K562 (cell line): ENCODE data around the gene ACSL3. TPM values are rescaled to one million over a fixed set of nuclear protein-coding genes. Genes with fewer than 3 reads are reported as not detected.

Experiments used
- ATAC-seq: fragments of 200-7000 bp; cut with Tn5 transposase; 3 replicates; pipeline ENCODE4 v1.9.1; 2020; ENCODE audit warnings: moderate library complexity
- BruUV-seq: library from RNA; stranded (reverse); fragments of 400-500 nt; replicated peaks from 2 replicates; lab custom pipeline; 2021; lab: Mats Ljungman, UMichigan
- CTCF ChIA-PET: fragments of 300-600 bp; formaldehyde crosslinking; extraction: SDS; loops from one replicate; lab custom pipeline; 2021; ENCODE audit warnings: low intra/inter-chr PET ratio; lab: Yijun Ruan, JAX
- POLR2A ChIA-PET: fragments of 300-600, 350-650 bp; sonication (Branson Sonifier 250); formaldehyde crosslinking; extraction: SDS; loops from one replicate; lab custom pipeline; 2021; ENCODE audit warnings: antibody characterized with exemption, inconsistent platforms; lab: Yijun Ruan, JAX
- DNase-seq, 4 experiments: peaks; one replicate each; pipeline versions ENCODE4 v3.0.0 to v3.0.0-alpha.2; 2011 to 2018; ENCODE audit warnings: low spot score in 3 of 4, mixed read lengths in 3 of 4; ENCODE audit errors: extremely low read depth in 1 of 4
- FAIRE-seq: peaks from 2 replicates; lab custom pipeline; 2011; peaks lifted over from hg19 to GRCh38; lab: Jason Lieb, UNC
- H2AFZ ChIP-seq: 2 replicates; pipeline ENCODE4 v1.6.0; 2011; ENCODE audit warnings: low read depth, low read length, control low read depth, inconsistent platforms
- H3K27ac ChIP-seq: fragments of 200-600 bp; 3 replicates; pipeline ENCODE4 v1.8.0; 2011; ENCODE audit warnings: low read depth, mild to moderate bottlenecking, control low read depth, inconsistent platforms, low read length, moderate library complexity, mixed read lengths; ENCODE audit errors: extremely low read depth
- H3K27me3 ChIP-seq, 2 experiments: fragments of 300-600 bp in 1 of 2; 2 replicates in 1 of 2; 3 replicates in 1 of 2; pipeline versions ENCODE4 v1.6.0 to v1.8.0; 2011; ENCODE audit warnings: inconsistent platforms in 2 of 2, low read length in 2 of 2, mild to moderate bottlenecking in 1 of 2, mixed read lengths in 1 of 2, moderate library complexity in 1 of 2; ENCODE audit not compliant: control insufficient read depth in 2 of 2, insufficient read depth in 2 of 2
- H3K36me3 ChIP-seq: fragments of 300-600 bp; 3 replicates; pipeline ENCODE4 v1.8.0; 2011; ENCODE audit warnings: mild to moderate bottlenecking, low read length, inconsistent platforms; ENCODE audit not compliant: control insufficient read depth, insufficient read depth
- H3K4me1 ChIP-seq, 2 experiments: fragments of 200-600 bp in 1 of 2; replicated peaks in 1 of 2; 2 replicates in 1 of 2; 3 replicates in 1 of 2; pipeline versions ENCODE4 v1.5.1 to v1.8.0; 2011; ENCODE audit warnings: inconsistent platforms in 2 of 2, low read length in 2 of 2, mild to moderate bottlenecking in 1 of 2, mixed read lengths in 1 of 2, moderate library complexity in 1 of 2; ENCODE audit not compliant: control insufficient read depth in 2 of 2, insufficient read depth in 2 of 2
- H3K4me2 ChIP-seq: 2 replicates; pipeline ENCODE4 v1.6.1; 2011; ENCODE audit warnings: low read length, control low read depth, inconsistent platforms, mixed read lengths; ENCODE audit not compliant: insufficient read depth
- H3K4me3 ChIP-seq: fragments of 200-600 bp; sonication (generic), shearing (Covaris generic); 2 replicates; pipeline ENCODE4 v1.5.1; 2016; ENCODE audit warnings: control low read depth, inconsistent platforms
- H3K79me2 ChIP-seq: fragments of 200-600 bp; 3 replicates; pipeline ENCODE4 v1.8.0; 2011; ENCODE audit warnings: low read length, inconsistent platforms; ENCODE audit not compliant: control insufficient read depth, insufficient read depth
- H3K9ac ChIP-seq, 2 experiments: 2 replicates each; pipeline versions ENCODE4 v1.6.0 to v1.6.1; 2011; ENCODE audit warnings: low read depth in 2 of 2, low read length in 2 of 2, control low read depth in 1 of 2, inconsistent platforms in 1 of 2, mild to moderate bottlenecking in 1 of 2, mixed read lengths in 1 of 2; ENCODE audit not compliant: insufficient read depth in 1 of 2
- H3K9me1 ChIP-seq: one replicate; pipeline ENCODE4 v1.6.0; 2011; ENCODE audit warnings: inconsistent platforms, mild to moderate bottlenecking, low read length, moderate library complexity; ENCODE audit not compliant: control insufficient read depth, insufficient read depth
- H3K9me3 ChIP-seq: replicated peaks from 2 replicates; pipeline ENCODE4 v1.5.1; 2011; ENCODE audit warnings: low read depth, low read length, inconsistent platforms; ENCODE audit not compliant: control insufficient read depth, insufficient read depth
- H4K20me1 ChIP-seq: replicated peaks from 2 replicates; pipeline ENCODE4 v1.6.1; 2011; ENCODE audit warnings: low read length, inconsistent platforms, mixed read lengths; ENCODE audit not compliant: control insufficient read depth, insufficient read depth
- E2F3 ChIP-seq: fragments of 250-450 bp; sonication (Bioruptor Pico); IDR thresholded peaks from 2 replicates; pipeline ENCODE4 v1.4.0; 2020; ENCODE audit warnings: mild to moderate bottlenecking
- JUNB ChIP-seq: fragments of 450-650 bp; formaldehyde crosslinking; conservative IDR thresholded peaks from 2 replicates; pipeline ENCODE4 v1.4.0; 2020; ENCODE audit warnings: mild to moderate bottlenecking
- NEUROD1 ChIP-seq: fragments of 150-350 bp; IDR thresholded peaks from 2 replicates; pipeline ENCODE4 v1.6.1; 2014; ENCODE audit warnings: borderline replicate concordance, low read length, low read depth; ENCODE audit not compliant: partially characterized antibody
- ZC3H8 ChIP-seq: fragments of 450-650 bp; IDR thresholded peaks from 2 replicates; pipeline ENCODE4 v1.6.1; 2017
- ZKSCAN3 ChIP-seq: fragments of 250-450 bp; sonication (Bioruptor Pico); IDR thresholded peaks from 2 replicates; pipeline ENCODE4 v1.4.0; 2020
- WGBS: fragments of 100-300 bp; shearing (Covaris generic); methylation state at CpG from one replicate; pipeline ENCODE4 v1.1.6; 2016; ENCODE audit warnings: low coverage, mixed read lengths; ENCODE audit not compliant: insufficient coverage; ENCODE audit errors: missing lambda C conversion rate; 5-methylcytosine and 5-hydroxymethylcytosine counted together
- in situ Hi-C: fragments of 300-500 bp; cut with MboI; formaldehyde crosslinking; loops from 4 replicates; pipeline ENCODE4 v1.15.0; 2018; ENCODE audit warnings: inconsistent platforms, mixed read lengths
- intact Hi-C: fragments of 100-400 bp; cut with micrococcal nuclease; formaldehyde crosslinking; loops from 2 replicates; pipeline ENCODE4 v1.14.2; 2022
- polyA plus RNA-seq, 8 experiments: library from polyadenylated mRNA; depleted of rRNA in 4 of 8; stranded (reverse) in 5 of 8; unstranded in 3 of 8; fragments of >200 nt; fragmentation: Nextera tagmentation in 2 of 8; fragmentation: Illumina TruSeq in 1 of 8; extraction: Ambion mirVana in 2 of 8; extraction: Trizol in 1 of 8; gene quantifications; 2 replicates each; pipeline versions ENCODE4 v1.2.1 to v1.2.3, GENCODE V29; 2011 to 2014; ENCODE audit warnings: inconsistent platforms in 1 of 8, missing spikeins in 1 of 8
- total RNA-seq, 7 experiments: library from RNA; depleted of rRNA in 6 of 7; stranded (reverse); fragments of >200 nt in 6 of 7; fragmentation: Illumina TruSeq in 2 of 7; extraction: Trizol in 2 of 7; gene quantifications; 2 replicates each; pipeline versions ENCODE4 v1.2.1 to v1.2.3, GENCODE V29; 2011 to 2021; ENCODE audit warnings: low replicate concordance in 1 of 7
- TF ChIP-seq, protein P1 (sequence below): fragments of 250-450 bp; sonication (Bioruptor Pico); IDR thresholded peaks from 2 replicates; pipeline ENCODE4 v1.4.0; 2020; ENCODE audit warnings: borderline replicate concordance
- TF ChIP-seq, protein P2 (sequence below): fragments of 250-450 bp; sonication (Bioruptor Pico); IDR thresholded peaks from 2 replicates; pipeline ENCODE4 v1.5.1; 2021; ENCODE audit warnings: mild to moderate bottlenecking
- TF ChIP-seq, protein P3 (sequence below), 3 experiments: fragments of 200-800 bp in 1 of 3; fragments of 250-450 bp in 1 of 3; fragments of 450-650 bp in 1 of 3; sonication (Bioruptor Pico) in 1 of 3; sonication (Bioruptor generic) in 1 of 3; formaldehyde crosslinking in 1 of 3; IDR thresholded peaks; 2 replicates each; pipeline versions ENCODE4 v1.6.1 to v1.8.0; 2016 to 2022; ENCODE audit warnings: mild to moderate bottlenecking in 2 of 3, missing genetic modification characterization in 2 of 3, missing compliant biosample characterization in 1 of 3, moderate library complexity in 1 of 3
- TF ChIP-seq, protein P4 (sequence below): fragments of 200-400 bp; formaldehyde crosslinking; IDR thresholded peaks from 2 replicates; pipeline ENCODE4 v1.6.1; 2017; ENCODE audit warnings: mild to moderate bottlenecking, low read depth, low read length, moderate library complexity

ACSL3 gene
- total and polyA plus RNA-seq, 9 of the 15 experiments (the other 6 are each of a cell fraction or from before 2014, with no cell fraction given): 21.3 to 123 (median 85.2) TPM

DNA sequence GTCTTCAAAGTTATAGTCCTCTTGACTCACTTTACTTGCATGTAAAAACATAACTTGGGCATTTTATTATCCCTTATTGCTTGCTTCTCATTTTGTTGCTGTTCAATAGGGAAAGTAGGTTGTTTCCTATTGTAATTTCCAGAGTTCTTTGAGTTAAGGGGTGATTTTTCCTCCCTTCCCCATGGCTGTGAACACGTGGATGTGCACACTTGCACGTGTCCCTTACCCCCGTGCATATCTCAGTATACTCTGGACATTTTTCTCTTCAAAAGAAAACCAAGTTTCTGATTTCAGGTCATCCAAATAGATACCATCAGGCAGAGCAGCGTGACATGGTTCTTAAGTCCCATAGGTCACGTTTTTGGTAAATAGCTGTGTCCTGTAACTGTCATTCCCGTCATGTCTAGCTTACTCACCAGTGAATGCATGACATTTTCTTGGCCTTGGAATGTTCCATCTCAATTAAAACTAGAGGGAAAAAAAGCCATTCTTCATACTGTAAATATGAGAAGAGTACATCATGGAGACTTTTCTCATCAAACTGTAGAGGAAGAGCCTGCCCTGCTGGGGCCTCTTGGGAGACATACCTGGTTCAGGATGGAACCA lies 107.8 kb downstream of the ACSL3 start:
- H2AFZ ChIP-seq: no peak overlapping the region
- no peak for FAIRE-seq
- H3K4me3 ChIP-seq: no peak overlapping the region
- H3K4me1 ChIP-seq: no peaks in the 10 kb centered on the region
- no peak for DNase-seq
- H3K27ac ChIP-seq: no peak overlapping the region
- BruUV-seq: no TSS peak
- H3K9me3 ChIP-seq: no peaks in the 10 kb centered on the region
- no peak overlapping the region for H3K9ac ChIP-seq
- no peak for ATAC-seq
- WGBS: 7% methylated on average over 4 of the region's 6 CpGs
- H3K79me2 ChIP-seq: no peaks in the 10 kb centered on the region
- H3K4me2 ChIP-seq: no peak overlapping the region
- ChIA-PET CTCF (no interaction called here), POLR2A (interaction anchor here (0.7 kb wide), 1 partner anchor 125 kb away, joined by 3 read pairs; no protein-coding TSS in a partner anchor)
- intact Hi-C loops: no loop called here
- H3K27me3 ChIP-seq: peaks cover 0 to 4% of the 10 kb centered on the region in 2 experiments; a peak in 2 of 5 replicates
- no peaks in the 10 kb centered on the region for H3K36me3 ChIP-seq
- in situ Hi-C loops: loop anchor here (25.0 kb wide), 1 partner anchor 844 kb away; no protein-coding TSS in a partner anchor
- H4K20me1 ChIP-seq: no peaks in the 10 kb centered on the region
- TF ChIP-seq JUNB (CRISPR knock-in tag) (no peak), E2F3 (CRISPR knock-in tag) (no peak), ZKSCAN3 (CRISPR knock-in tag) (no peak), ZC3H8 (no peak), NEUROD1 (no peak)
- TF ChIP-seq, protein P1, sequence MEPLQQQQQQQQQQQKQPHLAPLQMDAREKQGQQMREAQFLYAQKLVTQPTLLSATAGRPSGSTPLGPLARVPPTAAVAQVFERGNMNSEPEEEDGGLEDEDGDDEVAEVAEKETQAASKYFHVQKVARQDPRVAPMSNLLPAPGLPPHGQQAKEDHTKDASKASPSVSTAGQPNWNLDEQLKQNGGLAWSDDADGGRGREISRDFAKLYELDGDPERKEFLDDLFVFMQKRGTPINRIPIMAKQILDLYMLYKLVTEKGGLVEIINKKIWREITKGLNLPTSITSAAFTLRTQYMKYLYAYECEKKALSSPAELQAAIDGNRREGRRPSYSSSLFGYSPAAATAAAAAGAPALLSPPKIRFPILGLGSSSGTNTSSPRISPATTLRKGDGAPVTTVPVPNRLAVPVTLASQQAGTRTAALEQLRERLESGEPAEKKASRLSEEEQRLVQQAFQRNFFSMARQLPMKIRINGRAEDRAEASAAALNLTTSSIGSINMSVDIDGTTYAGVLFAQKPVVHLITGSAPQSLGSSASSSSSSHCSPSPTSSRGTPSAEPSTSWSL (CRISPR knock-in tag): no peak
- TF ChIP-seq, protein P2, sequence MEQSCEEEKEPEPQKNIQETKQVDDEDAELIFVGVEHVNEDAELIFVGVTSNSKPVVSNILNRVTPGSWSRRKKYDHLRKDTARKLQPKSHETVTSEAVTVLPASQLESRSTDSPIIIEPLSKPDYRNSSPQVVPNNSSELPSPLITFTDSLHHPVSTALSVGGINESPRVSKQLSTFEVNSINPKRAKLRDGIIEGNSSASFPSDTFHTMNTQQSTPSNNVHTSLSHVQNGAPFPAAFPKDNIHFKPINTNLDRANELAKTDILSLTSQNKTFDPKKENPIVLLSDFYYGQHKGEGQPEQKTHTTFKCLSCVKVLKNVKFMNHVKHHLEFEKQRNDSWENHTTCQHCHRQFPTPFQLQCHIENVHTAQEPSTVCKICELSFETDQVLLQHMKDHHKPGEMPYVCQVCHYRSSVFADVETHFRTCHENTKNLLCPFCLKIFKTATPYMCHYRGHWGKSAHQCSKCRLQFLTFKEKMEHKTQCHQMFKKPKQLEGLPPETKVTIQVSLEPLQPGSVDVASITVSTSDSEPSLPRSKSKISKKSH (CRISPR knock-in tag): no peak
- TF ChIP-seq, protein P3, sequence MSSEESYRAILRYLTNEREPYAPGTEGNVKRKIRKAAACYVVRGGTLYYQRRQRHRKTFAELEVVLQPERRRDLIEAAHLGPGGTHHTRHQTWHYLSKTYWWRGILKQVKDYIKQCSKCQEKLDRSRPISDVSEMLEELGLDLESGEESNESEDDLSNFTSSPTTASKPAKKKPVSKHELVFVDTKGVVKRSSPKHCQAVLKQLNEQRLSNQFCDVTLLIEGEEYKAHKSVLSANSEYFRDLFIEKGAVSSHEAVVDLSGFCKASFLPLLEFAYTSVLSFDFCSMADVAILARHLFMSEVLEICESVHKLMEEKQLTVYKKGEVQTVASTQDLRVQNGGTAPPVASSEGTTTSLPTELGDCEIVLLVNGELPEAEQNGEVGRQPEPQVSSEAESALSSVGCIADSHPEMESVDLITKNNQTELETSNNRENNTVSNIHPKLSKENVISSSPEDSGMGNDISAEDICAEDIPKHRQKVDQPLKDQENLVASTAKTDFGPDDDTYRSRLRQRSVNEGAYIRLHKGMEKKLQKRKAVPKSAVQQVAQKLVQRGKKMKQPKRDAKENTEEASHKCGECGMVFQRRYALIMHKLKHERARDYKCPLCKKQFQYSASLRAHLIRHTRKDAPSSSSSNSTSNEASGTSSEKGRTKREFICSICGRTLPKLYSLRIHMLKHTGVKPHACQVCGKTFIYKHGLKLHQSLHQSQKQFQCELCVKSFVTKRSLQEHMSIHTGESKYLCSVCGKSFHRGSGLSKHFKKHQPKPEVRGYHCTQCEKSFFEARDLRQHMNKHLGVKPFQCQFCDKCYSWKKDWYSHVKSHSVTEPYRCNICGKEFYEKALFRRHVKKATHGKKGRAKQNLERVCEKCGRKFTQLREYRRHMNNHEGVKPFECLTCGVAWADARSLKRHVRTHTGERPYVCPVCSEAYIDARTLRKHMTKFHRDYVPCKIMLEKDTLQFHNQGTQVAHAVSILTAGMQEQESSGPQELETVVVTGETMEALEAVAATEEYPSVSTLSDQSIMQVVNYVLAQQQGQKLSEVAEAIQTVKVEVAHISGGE (CRISPR knock-in tag; IDR thresholded peaks at IDR 0.05): no peak
- TF ChIP-seq, protein P4, sequence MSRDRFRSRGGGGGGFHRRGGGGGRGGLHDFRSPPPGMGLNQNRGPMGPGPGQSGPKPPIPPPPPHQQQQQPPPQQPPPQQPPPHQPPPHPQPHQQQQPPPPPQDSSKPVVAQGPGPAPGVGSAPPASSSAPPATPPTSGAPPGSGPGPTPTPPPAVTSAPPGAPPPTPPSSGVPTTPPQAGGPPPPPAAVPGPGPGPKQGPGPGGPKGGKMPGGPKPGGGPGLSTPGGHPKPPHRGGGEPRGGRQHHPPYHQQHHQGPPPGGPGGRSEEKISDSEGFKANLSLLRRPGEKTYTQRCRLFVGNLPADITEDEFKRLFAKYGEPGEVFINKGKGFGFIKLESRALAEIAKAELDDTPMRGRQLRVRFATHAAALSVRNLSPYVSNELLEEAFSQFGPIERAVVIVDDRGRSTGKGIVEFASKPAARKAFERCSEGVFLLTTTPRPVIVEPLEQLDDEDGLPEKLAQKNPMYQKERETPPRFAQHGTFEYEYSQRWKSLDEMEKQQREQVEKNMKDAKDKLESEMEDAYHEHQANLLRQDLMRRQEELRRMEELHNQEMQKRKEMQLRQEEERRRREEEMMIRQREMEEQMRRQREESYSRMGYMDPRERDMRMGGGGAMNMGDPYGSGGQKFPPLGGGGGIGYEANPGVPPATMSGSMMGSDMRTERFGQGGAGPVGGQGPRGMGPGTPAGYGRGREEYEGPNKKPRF: no peak
- H3K9me1 ChIP-seq: no peaks in the 10 kb centered on the region
